ENCODE measurements around the gene RHOF.

Gene RHOF

DNA sequence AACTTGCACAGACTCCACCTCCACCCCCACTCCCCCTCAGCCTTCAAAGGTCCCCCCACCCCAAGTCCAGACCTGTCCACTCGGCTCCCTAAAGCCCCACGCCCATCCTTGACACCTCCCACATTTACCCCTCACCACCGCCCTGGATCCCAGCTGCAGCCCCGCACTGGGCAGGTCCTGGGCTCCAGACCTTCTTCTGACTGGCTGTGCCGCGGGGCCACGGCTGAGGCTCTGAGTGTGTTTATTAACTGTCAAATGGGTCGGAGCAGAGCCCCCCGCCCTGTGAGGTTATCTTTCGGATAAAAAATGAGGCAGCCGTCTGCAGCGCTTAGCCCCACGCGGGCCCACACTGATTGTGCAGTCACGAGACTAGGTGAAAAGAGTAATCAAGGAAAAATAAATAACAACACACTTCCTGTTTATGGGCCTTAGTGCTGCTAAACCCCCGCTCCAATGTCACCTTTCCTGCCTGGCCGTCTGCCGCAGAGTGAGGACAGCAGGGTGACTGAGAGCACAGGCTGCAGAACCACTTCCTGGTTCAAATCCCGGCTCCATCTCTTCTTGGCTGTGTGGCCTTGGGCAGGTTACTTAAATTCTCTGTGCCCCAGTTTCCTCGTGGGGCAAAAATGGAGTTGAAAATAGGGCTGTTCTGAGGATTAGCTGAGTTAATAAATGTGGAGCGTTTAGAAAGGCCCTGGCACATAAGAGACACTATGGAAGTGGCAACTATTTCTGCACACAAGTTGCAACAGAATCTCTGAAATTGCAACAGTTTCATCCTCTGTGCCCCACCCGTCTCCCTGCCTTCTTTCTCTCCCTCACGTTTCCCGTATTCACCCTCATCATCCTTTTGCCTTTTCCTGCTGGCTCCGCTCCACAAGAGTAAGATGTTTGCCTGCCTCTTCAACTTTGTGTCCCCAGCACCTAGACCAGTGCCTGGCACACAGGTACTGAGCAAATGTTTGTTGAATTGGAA, 19.7 kb upstream of the RHOF start:
- Histone ChIP-seq H3K4me3 (ENCODE audit: low read depth, low read length, poor library complexity, severe bottlenecking) (peak overlapping the region; percentile 65), H3K9ac (ENCODE audit: low read length) (peak overlapping the region; percentile 58; the same call in 1 of the 2 replicates), H3K9me3 (ENCODE audit: low read length) (no peaks in the 10 kb centered on the region), H3K27ac (ENCODE audit: low read depth, low read length, poor library complexity, severe bottlenecking) (peak overlapping the region; percentile 9), H3K4me2 (ENCODE audit: low read length) (peak overlapping the region; percentile 85), H4K20me1 (ENCODE audit: insufficient read depth, low read length) (no peaks in the 10 kb centered on the region), H3K9me2 (ENCODE audit: low read depth, low read length) (no peaks in the 10 kb centered on the region), H3K27me3 (ENCODE audit: insufficient read depth, low read length) (no peaks in the 10 kb centered on the region), H3K36me3 (ENCODE audit: insufficient read depth, low read length) (peaks cover 65% of the 10 kb centered on the region), H3F3A (ENCODE audit: insufficient read depth, low read length) (0 out of 2 replicates have a peak, but pooled peaks cover 5% of the 10 kb centered on the region), H2AFZ (ENCODE audit: low read length) (no peak overlapping the region), H3K4me1 (ENCODE audit: insufficient read depth, low read length, severe bottlenecking) (peaks cover 32% of the 10 kb centered on the region), H3K79me2 (ENCODE audit: insufficient read depth, low read length) (no peaks in the 10 kb centered on the region)
- TF ChIP-seq EZH2 (IDR thresholded peaks at IDR 0.05; ENCODE audit: borderline replicate concordance, low read length), result no peak
- TF ChIP-seq, protein P1, sequence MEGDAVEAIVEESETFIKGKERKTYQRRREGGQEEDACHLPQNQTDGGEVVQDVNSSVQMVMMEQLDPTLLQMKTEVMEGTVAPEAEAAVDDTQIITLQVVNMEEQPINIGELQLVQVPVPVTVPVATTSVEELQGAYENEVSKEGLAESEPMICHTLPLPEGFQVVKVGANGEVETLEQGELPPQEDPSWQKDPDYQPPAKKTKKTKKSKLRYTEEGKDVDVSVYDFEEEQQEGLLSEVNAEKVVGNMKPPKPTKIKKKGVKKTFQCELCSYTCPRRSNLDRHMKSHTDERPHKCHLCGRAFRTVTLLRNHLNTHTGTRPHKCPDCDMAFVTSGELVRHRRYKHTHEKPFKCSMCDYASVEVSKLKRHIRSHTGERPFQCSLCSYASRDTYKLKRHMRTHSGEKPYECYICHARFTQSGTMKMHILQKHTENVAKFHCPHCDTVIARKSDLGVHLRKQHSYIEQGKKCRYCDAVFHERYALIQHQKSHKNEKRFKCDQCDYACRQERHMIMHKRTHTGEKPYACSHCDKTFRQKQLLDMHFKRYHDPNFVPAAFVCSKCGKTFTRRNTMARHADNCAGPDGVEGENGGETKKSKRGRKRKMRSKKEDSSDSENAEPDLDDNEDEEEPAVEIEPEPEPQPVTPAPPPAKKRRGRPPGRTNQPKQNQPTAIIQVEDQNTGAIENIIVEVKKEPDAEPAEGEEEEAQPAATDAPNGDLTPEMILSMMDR (IDR thresholded peaks at IDR 0.05; ENCODE audit: low read length), result no peak

DNA sequence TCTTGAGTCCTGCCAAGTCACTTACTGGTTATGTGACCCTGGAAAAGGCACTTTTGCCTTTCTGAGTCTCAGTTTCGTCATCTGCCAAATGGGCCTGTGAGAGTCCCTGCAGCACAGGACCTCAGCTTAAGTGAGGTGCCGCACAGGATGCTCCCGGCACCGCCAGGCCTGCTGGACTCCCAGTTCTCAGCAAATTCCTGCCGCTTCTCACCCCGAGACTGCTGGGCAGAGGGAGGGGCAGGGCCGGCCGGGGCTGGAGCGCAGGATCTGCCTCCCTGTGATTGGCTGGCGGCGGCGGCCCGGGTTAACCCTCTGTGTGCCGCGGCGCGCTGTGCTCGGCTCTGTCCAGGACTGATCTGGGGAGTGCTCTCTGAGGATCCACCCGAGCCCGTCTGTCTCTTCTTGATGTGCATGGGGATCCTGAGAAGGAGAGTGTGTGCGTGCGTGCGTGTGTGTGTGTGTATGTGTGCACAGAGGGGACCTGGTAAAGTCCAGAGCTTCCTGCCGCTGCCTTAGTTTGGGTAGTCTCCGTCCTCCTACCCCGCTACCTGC, 18.9 kb upstream of the RHOF start:
- H2AFZ ChIP-seq (ENCODE audit: low read length), result no peak overlapping the region
- peaks cover 34% of the 10 kb centered on the region for H3K4me1 ChIP-seq (ENCODE audit: insufficient read depth, low read length, severe bottlenecking)
- peaks cover 62% of the 10 kb centered on the region for H3K36me3 ChIP-seq (ENCODE audit: insufficient read depth, low read length)
- TF ChIP-seq EZH2 (IDR thresholded peaks at IDR 0.05; ENCODE audit: borderline replicate concordance, low read length), result no peak
- TF ChIP-seq, protein P1 (IDR thresholded peaks at IDR 0.05; ENCODE audit: low read length), result no peak
- no peak overlapping the region for H3K27ac ChIP-seq (ENCODE audit: low read depth, low read length, poor library complexity, severe bottlenecking)
- H3K4me2 ChIP-seq (ENCODE audit: low read length), result peak overlapping the region; percentile 85
- 0 out of 2 replicates have a peak, but pooled peaks cover 5% of the 10 kb centered on the region for H3F3A ChIP-seq (ENCODE audit: insufficient read depth, low read length)
- no peaks in the 10 kb centered on the region for H3K9me3 ChIP-seq (ENCODE audit: low read length)
- peak overlapping the region; percentile 65 for H3K4me3 ChIP-seq (ENCODE audit: low read depth, low read length, poor library complexity, severe bottlenecking)
- no peaks in the 10 kb centered on the region for H3K27me3 ChIP-seq (ENCODE audit: insufficient read depth, low read length)
- no peaks in the 10 kb centered on the region for H4K20me1 ChIP-seq (ENCODE audit: insufficient read depth, low read length)
- H3K9ac ChIP-seq (ENCODE audit: low read length), result peak overlapping the region; percentile 58
- H3K9me2 ChIP-seq (ENCODE audit: low read depth, low read length), result no peaks in the 10 kb centered on the region
- H3K79me2 ChIP-seq (ENCODE audit: insufficient read depth, low read length), result no peaks in the 10 kb centered on the region

DNA sequence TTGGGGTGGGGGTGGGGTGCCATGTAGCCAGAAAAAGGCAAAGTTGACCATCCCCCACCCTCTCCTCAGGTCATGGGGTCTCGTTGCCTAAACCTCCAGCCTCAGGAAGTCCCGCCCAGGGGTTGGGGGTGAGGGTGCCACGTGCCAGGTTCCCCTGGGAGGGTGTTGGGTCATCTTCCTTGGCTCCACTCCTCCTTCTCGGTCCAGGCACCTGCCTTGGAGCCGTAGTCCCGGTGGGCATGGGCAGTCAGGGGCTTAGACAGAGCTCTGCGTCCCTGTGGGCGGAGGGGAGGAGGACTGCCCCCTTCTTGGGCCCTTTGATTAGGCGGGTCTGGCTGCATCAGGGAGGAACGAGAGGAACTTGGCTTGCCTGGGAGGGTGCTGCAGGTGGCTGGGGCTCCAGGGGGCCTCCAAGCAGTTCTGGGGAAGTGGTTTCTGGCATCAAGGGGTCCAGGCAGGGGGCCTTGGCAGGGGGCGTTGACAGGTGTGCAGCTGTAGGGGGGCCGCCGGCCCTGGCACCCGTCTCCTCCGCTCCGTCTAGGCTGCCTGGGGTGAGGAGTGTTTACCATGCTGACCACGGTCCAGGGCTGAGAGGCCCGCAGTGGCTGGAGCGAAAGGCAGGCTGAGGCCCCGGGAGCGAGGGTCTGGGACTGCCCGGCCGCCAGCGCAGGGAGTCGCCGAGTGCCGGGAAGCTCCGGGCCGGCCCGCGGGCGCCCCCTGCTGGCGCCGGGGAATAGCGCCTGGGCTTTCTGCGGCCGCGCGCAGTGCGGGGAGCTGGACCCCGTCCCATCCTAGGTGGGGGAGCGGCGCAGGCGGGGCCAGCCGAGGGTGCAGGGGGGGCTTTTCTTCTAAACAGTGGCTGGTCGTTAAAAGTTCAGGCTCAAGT, 18.2 kb upstream of the RHOF start:
- TF ChIP-seq, protein P1 (IDR thresholded peaks at IDR 0.05; ENCODE audit: low read length), result peak; percentile 93
- TF ChIP-seq EZH2 (IDR thresholded peaks at IDR 0.05; ENCODE audit: borderline replicate concordance, low read length), result no peak
- Histone ChIP-seq H3F3A (ENCODE audit: insufficient read depth, low read length) (0 out of 2 replicates have a peak, but pooled peaks cover 5% of the 10 kb centered on the region), H3K4me3 (ENCODE audit: low read depth, low read length, poor library complexity, severe bottlenecking) (peak overlapping the region; percentile 65), H3K4me2 (ENCODE audit: low read length) (peak overlapping the region; percentile 85), H3K27ac (ENCODE audit: low read depth, low read length, poor library complexity, severe bottlenecking) (peak overlapping the region; percentile 70), H3K9me2 (ENCODE audit: low read depth, low read length) (no peaks in the 10 kb centered on the region), H4K20me1 (ENCODE audit: insufficient read depth, low read length) (no peaks in the 10 kb centered on the region), H2AFZ (ENCODE audit: low read length) (no peak overlapping the region), H3K79me2 (ENCODE audit: insufficient read depth, low read length) (no peaks in the 10 kb centered on the region), H3K36me3 (ENCODE audit: insufficient read depth, low read length) (peaks cover 54% of the 10 kb centered on the region), H3K27me3 (ENCODE audit: insufficient read depth, low read length) (no peaks in the 10 kb centered on the region), H3K9me3 (ENCODE audit: low read length) (no peaks in the 10 kb centered on the region), H3K9ac (ENCODE audit: low read length) (peak overlapping the region; percentile 58), H3K4me1 (ENCODE audit: insufficient read depth, low read length, severe bottlenecking) (peaks cover 41% of the 10 kb centered on the region)

Data from OCI-LY1 (cell line).